Mucosa of descending colon (tissue), 3 donors: Measurements from ENCODE around the gene ATP2B3. TPM values are rescaled to one million over a fixed set of nuclear protein-coding genes. Genes with fewer than 3 reads are reported as not detected.

Source experiments
- ATAC-seq: fragments of 200-7000 bp; cut with Tn5 transposase; one replicate; pipeline ENCODE4 v1.9.1; 2020; ENCODE audit warnings: mild to moderate bottlenecking, moderate library complexity
- DNase-seq, 3 donors: peaks; one replicate each; pipeline ENCODE4 v3.0.0-alpha.2; 2020
- H3K36me3 ChIP-seq: fragments of 200-600 bp; one replicate; pipeline ENCODE4 v1.8.0; 2021; ENCODE audit warnings: low read depth, mild to moderate bottlenecking
- H3K4me1 ChIP-seq: fragments of 200-600 bp; one replicate; pipeline ENCODE4 v1.8.0; 2021; ENCODE audit warnings: low read depth, mild to moderate bottlenecking
- H3K4me3 ChIP-seq: fragments of 200-600 bp; one replicate; pipeline ENCODE4 v1.8.0; 2021; ENCODE audit warnings: mild to moderate bottlenecking
- H3K9me3 ChIP-seq: fragments of 200-600 bp; one replicate; pipeline ENCODE4 v1.8.0; 2021; ENCODE audit warnings: mild to moderate bottlenecking
- intact Hi-C, 2 donors: fragments of 100-400 bp; cut with DNase I in 1 of 2; cut with micrococcal nuclease in 1 of 2; formaldehyde crosslinking; loops; one replicate each; pipeline versions ENCODE4 v1.11.0 to v1.11.1; 2022; cut with DNase I, micrococcal nuclease
- total RNA-seq, 3 donors: library from RNA; stranded (reverse); fragmentation: NEBNext Ultra II Directional in 2 of 3; extraction: Animal tissue kit (Norgen Biotek cat#: 25700) in 2 of 3; gene quantifications; one replicate each; pipeline versions ENCODE4 v1.2.1 to v1.2.4, GENCODE V29; 2021 to 2023
- TF ChIP-seq, protein P1 (sequence below): fragments of 200-600 bp; IDR thresholded peaks from one replicate; pipeline ENCODE4 v1.8.0; 2022; ENCODE audit warnings: antibody characterized with exemption, mild to moderate bottlenecking
- donor health status: DM: no; HTN: no; CAD: no; lungs with moderate emphysema.
- donor health status: DM: no; HTN: no; CAD: no.
- donor health status: DM: no; HTN: yes; CAD: no.

The ATP2B3 gene
- total RNA-seq, 3 donors from 2014 or later: 0.07 to 1.1 TPM; not detected in 1

DNA sequence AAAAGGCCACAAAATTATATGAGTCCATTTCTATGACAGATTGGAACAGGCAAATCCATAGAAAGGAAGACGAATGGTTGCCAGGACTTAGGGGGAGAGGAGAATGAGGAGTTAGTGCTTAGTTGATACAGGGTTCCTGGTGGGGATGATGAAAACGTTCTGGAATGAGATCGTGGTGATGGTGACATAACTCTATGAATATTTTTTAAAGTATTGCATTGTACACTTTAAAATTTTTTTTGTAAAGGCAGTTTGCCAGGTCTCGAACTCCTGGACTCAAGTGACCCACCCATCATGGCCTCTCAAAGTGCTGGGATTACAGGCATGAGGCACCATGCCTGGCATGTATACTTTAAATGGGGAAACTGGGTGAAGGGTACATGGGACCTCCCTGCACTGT is 91.4 kb downstream of the ATP2B3 start:
- no peaks in the 10 kb centered on the region for H3K36me3 ChIP-seq
- intact Hi-C loops: no loop called here
- H3K4me1 ChIP-seq: no peaks in the 10 kb centered on the region
- no peaks in the 10 kb centered on the region for H3K9me3 ChIP-seq
- TF ChIP-seq, protein P1, sequence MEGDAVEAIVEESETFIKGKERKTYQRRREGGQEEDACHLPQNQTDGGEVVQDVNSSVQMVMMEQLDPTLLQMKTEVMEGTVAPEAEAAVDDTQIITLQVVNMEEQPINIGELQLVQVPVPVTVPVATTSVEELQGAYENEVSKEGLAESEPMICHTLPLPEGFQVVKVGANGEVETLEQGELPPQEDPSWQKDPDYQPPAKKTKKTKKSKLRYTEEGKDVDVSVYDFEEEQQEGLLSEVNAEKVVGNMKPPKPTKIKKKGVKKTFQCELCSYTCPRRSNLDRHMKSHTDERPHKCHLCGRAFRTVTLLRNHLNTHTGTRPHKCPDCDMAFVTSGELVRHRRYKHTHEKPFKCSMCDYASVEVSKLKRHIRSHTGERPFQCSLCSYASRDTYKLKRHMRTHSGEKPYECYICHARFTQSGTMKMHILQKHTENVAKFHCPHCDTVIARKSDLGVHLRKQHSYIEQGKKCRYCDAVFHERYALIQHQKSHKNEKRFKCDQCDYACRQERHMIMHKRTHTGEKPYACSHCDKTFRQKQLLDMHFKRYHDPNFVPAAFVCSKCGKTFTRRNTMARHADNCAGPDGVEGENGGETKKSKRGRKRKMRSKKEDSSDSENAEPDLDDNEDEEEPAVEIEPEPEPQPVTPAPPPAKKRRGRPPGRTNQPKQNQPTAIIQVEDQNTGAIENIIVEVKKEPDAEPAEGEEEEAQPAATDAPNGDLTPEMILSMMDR: no peak
- DNase-seq (no peak), ATAC-seq (no peak)
- H3K4me3 ChIP-seq: no peak overlapping the region

DNA sequence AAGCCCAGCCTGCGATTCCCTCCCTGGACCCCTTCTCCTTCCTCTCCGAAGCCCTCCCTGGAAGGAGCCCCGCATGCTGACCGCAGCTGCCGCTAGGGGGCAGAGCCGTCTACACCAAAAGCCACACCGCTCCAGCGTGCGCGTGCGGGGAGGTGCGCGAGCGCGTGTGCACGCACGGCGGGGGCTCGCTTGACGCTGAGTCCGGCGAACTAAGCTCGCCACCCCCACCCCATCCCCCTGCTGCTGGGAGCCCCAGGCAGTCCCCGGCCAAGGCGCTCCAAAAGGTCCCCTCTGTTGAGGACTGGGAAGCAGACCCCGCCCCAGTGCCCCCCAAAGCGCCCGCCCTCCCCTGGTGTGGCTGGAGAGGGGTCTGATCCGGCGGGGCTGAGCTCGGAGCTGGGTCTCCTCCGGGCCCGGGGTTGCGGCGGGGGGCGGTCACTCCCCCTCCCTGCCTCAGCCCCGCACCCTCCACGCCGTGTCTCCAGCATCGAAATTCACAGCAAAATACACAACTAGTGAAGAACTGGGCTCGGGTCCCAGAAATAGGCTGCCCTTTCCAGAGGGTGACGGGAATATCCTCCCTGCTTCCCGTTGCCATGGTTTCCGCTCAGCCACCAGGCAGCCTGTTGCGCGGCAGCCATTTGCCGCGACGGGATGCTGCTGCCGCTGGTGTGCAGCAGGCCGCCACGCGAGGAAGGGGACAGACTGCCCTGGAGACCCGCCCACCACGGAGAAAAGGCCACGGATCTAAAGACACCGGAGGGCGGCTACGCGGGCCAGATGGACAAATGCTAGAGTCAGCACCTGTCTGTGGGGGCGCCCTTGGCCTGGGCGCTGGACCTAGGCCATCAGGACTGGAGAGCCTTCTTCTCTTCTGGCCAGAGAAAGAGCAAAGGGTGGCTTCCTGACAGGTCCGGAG is 92.7 kb downstream of the ATP2B3 start:
- intact Hi-C loops: no loop called here

DNA sequence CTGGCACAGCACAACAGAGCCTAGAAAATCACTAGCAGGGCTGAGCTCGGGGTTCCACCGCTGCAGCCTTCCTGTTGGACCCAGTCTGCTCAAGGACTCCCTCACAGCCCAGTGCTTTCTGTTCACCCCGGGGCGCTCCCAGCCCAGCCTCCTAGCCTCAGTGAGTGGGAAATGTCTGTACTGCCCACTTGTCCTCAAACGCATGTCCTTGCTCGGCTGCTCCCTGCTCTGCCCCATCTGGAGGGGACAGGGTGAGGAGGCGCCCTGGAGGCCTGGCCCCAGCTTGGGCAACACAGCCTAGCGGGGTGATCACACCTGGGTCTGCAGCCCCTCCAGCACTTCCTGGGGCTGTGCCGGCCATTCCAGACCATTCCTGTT is 93.4 kb downstream of the ATP2B3 start:
- H3K36me3 ChIP-seq: no peaks in the 10 kb centered on the region
- intact Hi-C loops: no loop called here
- H3K9me3 ChIP-seq: no peaks in the 10 kb centered on the region
- no peak overlapping the region for H3K4me3 ChIP-seq
- TF ChIP-seq, protein P1: no peak
- DNase-seq (no peak), ATAC-seq (peak; percentile 13)
- no peaks in the 10 kb centered on the region for H3K4me1 ChIP-seq

More for the DNA sequence above, 92.7 kb downstream of the ATP2B3 start:
- Histone ChIP-seq H3K4me3 (no peak overlapping the region), H3K9me3 (no peaks in the 10 kb centered on the region), H3K4me1 (no peaks in the 10 kb centered on the region), H3K36me3 (no peaks in the 10 kb centered on the region)
- TF ChIP-seq, protein P1: peak; percentile 46
- DNase-seq: peak; percentile 74 to 80 (median 78)
- ATAC-seq: peak; percentile 91

DNA sequence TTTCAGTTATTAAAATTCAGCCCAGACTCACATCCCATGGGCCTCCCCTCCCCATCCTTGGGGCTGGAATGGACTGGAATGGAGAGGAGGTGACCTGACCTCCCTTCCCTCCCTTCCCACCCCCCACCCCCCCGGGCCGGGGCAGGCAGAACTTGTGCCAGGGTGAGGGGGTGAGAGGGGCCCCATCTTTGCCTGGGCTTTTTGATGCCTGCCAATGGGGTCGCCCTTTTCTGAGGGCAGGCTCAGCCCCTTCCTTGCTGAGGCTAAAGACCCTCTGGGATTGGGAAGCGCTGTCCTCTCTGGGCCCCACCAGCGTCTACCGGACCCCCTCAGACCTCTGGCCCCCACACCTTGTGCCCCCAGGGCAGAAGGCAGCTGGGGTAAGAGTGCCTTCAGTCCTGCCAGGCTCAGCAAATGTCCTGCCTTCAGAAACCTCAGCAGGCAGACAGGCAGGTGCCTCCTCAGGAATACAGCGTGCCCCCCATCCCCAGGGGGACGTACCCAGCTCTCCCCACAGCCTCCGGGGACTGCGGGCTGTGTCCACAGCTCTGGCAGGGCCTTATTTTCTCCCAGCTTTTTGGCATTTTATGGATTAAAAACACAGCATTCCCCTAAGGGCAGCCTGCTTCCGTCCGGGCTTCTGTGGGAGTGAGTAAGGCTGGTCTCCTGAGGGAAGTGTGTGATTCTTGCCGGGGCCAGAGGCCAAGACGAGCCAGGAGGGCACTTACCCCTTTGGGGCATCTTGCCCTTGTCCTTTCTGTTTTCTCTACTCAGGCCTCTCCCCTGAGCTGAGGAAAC is 94.1 kb downstream of the ATP2B3 start:
- Histone ChIP-seq H3K4me3 (no peak overlapping the region), H3K36me3 (no peaks in the 10 kb centered on the region), H3K4me1 (no peaks in the 10 kb centered on the region), H3K9me3 (no peaks in the 10 kb centered on the region)
- DNase-seq (no peak), ATAC-seq (no peak)
- TF ChIP-seq, protein P1: no peak
- intact Hi-C loops: no loop called here

DNA sequence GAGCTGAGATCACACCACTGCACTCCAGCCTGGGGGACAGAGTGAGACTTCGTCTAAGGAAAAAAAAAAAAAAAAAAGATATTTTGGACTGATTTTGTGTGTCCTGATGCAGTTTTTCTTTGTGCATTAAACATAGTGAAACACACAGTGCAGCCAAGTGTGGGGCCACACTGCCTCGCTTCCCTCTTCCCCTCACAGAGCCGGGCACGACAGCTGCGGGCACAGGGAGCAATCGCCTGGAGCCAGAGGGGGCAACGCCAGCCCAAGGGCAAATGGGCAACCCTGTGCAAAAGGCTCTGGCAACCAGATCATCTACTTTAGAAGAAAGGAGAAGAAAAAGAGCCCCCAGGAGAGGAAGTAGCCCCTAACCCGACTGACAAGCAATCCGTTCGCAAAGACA is 95.0 kb downstream of the ATP2B3 start:
- intact Hi-C loops: no loop called here
- H3K4me3 ChIP-seq: no peak overlapping the region
- DNase-seq: no peak
- TF ChIP-seq, protein P1: no peak
- no peaks in the 10 kb centered on the region for H3K9me3 ChIP-seq
- ATAC-seq: no peak
- no peaks in the 10 kb centered on the region for H3K36me3 ChIP-seq
- H3K4me1 ChIP-seq: no peaks in the 10 kb centered on the region
